Activated T-helper 9 cell treated with anti-CD3 and anti-CD28 coated beads, Interleukin-2, amount 50 U/mL, for 16 hours (primary cell): ENCODE data around the gene ACVR1B.

Source experiments
- DNase-seq: peaks from one replicate; pipeline ENCODE4 v3.0.0-alpha.2; 2020; ENCODE audit warnings: low read depth

ACVR1B gene

GRCh38 chr12:51951199-51951842, at the start of gene ACVR1B:
ACVR1B (plus strand) TSS chr12:51951699; CDS start chr12:51951744, 45 bp downstream.
- DNase-seq = peak; percentile 87

- DNase-seq = no peak
Measured at GRCh38 chr12:51901881-51902280, 49.6 kb upstream of the ACVR1B start.

- no peak for DNase-seq
Measured at GRCh38 chr12:51904951-51905470, 46.5 kb upstream of the ACVR1B start.

- no peak for DNase-seq
Measured at GRCh38 chr12:51905471-51906429, 45.7 kb upstream of the ACVR1B start.

- no peak for DNase-seq
Measured at GRCh38 chr12:51906430-51907082, 44.9 kb upstream of the ACVR1B start.

- no peak for DNase-seq
Measured at GRCh38 chr12:51907083-51907855, 44.2 kb upstream of the ACVR1B start, which contains the start of gene ACVRL1. ACVRL1 (plus strand) TSS chr12:51907504; CDS start chr12:51912475, 4,971 bp downstream.

GRCh38 chr12:51907856-51908425, 43.6 kb upstream of the ACVR1B start:
- no peak for DNase-seq

GRCh38 chr12:51908876-51909592, 42.5 kb upstream of the ACVR1B start:
- DNase-seq = no peak

- DNase-seq = no peak
Measured at GRCh38 chr12:51910168-51910567, 41.3 kb upstream of the ACVR1B start.

- no peak for DNase-seq
Measured at GRCh38 chr12:51910691-51911090, 40.8 kb upstream of the ACVR1B start.

GRCh38 chr12:51911307-51911706, 40.2 kb upstream of the ACVR1B start:
- no peak for DNase-seq

- no peak for DNase-seq
Measured at GRCh38 chr12:51911788-51912711, 39.4 kb upstream of the ACVR1B start.

GRCh38 chr12:51913071-51914033, 38.1 kb upstream of the ACVR1B start:
- DNase-seq = no peak

GRCh38 chr12:51914034-51914923, 37.2 kb upstream of the ACVR1B start:
- no peak for DNase-seq

GRCh38 chr12:51915003-51915625, 36.4 kb upstream of the ACVR1B start:
- no peak for DNase-seq

- DNase-seq = no peak
Measured at GRCh38 chr12:51915951-51916350, 35.5 kb upstream of the ACVR1B start.
